LoVo (cell line): Measurements from ENCODE around the gene STON2.
"Not testable (repeated sequence)": the region's sequence is repeated elsewhere in the genome, so short reads cannot be mapped to it uniquely, and the experiment has no call there.

Experiments
- DNase-seq: peaks from one replicate; pipeline ENCODE4 v3.0.0-alpha.2; 2016; ENCODE audit warnings: low spot score

The STON2 gene, protein sequence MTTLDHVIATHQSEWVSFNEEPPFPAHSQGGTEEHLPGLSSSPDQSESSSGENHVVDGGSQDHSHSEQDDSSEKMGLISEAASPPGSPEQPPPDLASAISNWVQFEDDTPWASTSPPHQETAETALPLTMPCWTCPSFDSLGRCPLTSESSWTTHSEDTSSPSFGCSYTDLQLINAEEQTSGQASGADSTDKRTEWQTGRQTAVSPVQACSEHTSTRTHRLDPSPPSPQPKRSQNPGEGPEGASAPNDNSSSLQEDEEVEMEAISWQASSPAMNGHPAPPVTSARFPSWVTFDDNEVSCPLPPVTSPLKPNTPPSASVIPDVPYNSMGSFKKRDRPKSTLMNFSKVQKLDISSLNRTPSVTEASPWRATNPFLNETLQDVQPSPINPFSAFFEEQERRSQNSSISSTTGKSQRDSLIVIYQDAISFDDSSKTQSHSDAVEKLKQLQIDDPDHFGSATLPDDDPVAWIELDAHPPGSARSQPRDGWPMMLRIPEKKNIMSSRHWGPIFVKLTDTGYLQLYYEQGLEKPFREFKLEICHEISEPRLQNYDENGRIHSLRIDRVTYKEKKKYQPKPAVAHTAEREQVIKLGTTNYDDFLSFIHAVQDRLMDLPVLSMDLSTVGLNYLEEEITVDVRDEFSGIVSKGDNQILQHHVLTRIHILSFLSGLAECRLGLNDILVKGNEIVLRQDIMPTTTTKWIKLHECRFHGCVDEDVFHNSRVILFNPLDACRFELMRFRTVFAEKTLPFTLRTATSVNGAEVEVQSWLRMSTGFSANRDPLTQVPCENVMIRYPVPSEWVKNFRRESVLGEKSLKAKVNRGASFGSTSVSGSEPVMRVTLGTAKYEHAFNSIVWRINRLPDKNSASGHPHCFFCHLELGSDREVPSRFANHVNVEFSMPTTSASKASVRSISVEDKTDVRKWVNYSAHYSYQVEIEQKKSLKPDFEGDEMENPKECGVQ

DNA sequence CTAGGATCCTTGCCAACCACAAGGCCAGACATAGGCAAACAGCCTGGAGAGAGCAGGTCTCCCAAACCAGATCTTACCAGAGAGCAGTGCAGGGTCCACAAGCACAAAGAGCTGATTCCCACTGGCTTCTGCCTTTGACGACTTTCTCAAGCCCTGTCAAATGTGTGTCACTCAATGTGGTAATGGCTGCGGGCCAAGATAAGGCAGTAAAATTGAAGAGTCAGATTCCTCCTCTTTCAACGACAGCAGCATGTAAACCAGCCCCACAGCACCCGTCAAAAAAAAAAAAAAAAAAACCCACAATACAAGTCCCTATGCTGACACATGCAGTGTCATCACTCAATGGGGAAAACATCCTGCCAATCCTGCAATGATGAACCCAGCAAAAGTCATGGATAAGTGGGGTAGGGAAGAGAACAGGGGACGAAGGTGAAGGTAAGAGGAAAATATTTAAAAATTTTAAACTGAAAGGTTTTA lies at the start of gene STON2:
Gene STON2 (minus strand): TSS at position 123 of the 477 bp plus-strand sequence. CDS start 1,942 bp downstream, outside the sequence.
- peak; percentile 86 for DNase-seq

DNA sequence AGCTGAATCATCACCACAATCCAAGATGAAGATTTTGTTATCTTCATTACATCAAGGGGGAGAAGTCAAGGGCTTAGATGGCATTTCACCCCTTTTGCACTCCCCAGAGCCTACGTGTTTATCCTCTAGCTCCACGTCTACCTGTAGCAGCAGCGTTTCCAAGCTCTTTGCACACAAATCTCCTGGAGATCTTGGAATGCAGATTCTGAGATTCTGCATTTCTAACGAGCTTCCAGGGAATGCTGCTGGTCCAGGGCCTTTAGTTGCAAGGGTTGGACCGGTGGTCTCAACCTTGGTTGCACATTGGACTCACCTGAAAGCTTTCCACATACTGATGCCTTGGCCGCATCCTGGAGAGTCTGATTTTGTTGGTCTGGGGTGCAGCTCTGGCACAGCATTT lies 49.5 kb upstream of the STON2 start:
- DNase-seq, result no peak

DNA sequence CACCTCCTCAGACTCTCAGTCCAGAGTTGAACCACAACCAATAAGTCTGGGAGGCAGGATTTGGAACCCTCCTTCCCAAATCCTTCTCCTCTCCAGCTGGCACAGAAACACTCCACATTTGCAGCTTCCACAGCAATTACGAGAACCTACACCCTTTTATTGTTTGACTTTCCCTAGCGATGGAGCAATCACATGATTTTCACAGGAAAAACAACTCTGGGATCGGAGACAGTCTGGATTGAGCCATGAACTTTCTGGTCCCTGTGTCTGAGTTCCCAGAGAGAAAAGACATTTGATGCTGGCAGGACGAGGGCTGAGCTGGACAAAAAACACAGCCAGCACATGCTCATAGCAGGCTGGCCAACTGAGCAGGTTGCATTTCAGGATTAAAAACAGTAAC lies 49.0 kb upstream of the STON2 start:
- no peak for DNase-seq

DNA sequence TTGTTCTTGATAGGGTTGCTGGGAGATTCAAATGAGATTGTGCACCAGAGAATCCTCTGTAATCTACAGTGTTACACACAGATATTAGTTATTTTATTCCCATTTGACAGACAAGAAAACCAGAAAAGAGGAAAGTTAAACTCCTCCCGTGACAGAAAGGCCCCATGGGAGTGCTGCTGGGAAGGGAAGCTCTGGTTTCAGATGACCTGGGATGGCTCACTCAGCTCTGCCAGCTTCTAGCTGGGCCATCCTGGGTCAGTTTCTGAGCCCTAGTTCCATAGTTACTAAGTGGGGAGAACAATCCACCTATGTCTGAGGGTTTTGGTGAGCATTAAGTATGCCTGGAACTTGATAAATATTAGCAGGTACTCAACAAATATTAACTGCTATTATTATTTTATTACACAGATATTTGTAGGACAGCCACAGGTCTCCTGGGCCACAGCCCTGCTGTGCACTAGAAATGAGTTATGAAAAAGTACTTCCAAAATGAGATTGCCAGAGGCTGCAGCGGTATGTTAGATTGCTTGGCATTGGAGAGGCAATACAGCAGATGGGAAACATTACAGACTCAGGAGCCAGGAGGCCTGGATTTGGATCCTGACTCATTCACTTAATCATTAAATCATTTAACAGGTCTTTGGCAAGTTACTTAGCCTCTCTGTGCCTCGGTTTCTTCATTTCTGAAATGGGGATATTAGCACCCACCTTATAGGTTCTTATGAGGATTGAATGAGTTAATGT lies 47.1 kb upstream of the STON2 start:
- DNase-seq, result no peak

DNA sequence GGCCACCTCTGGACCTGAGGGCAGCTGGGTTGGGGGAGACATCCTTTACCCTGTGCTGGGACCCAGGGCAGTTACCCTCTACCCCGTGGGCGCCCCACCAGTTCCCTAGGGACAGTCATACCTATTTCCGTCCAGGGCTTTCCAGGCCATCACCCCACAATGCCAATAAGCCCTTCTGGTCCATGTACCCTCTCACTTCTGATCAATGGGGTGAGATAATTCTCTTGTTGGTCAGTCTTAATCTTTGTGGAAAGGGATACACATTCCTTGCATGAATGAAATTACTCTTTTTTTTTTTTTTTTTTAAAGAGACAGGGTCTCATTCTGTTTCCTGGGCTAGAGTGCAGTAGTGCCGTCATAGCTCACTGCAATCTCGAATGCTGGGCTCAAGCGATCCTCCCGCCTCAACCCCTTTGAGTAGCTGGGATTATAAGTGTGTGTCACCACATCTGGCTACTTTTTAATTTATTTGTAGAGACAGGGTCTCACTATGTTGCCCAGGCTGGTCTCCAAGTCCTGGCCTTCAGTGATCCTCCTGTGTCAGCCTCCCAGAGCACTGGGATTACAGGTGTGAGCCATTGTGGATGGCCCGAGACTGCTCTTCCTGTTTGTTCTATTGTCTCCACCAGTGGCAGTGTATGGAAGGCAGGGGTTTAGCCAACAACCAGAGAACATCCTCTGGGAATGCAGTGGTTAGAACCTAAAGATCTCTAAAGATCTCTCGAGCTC lies 46.3 kb upstream of the STON2 start:
- no peak for DNase-seq

DNA sequence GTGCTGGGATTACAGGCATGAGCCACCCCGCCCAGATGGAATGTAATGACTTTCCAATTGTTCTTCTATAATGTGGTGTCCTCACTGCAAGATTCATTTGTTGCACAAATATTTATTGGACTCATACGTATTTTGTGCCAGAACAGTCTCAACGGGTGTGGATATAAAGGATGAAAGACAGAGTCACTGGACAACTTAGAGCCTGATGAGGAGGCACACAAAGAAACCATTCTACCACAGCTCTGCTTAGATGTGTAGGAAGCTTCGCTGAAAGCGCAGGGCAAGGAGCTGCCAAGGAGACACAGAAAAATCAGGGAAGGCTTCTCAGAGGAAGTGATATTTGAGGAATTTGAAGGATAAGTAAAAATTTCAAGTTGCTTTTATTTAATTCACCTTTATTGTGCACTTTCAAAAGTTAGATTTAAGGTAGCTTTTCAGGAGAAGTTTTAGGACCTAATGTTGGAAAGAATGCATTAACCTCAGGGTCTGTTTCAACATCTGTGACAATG lies 41.6 kb upstream of the STON2 start:
- DNase-seq, result no peak

DNA sequence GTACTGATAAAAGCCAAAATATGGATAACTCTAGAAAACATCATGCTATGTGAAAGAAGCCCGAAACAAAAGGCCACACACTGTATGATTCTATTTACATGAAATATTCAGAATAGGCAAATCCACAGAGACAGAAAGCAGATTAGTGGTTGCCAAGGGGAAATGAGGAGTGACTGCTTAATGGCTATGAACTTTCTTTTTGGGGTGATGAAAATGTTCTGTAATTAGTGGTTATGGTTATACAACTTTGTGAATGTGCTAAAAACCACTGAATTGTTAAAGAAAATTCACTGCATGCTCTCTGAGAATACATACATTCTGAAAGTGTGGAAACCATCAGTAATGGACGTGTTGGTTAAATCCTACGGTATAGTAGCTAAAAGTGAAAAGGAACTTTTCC lies 39.9 kb upstream of the STON2 start:
- no peak for DNase-seq

DNA sequence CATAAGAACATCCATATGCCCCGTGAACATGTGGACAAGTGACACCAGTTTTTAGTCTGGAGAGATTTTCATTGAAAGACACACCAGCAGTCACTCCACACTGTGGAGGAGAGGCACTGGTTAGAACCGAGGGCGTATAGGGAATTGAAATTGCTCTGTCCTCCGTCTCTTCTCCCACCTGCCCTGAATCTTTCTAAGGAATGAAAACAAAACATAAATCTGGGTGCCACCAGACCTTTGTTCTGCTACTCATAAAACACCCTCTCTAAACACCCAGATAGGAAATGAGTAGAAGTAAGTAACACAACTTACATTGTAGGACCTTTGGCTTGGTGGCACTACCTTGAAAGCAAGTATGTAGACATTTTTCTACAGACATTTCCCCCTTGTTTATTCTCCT lies 37.1 kb upstream of the STON2 start:
- DNase-seq, result no peak

DNA sequence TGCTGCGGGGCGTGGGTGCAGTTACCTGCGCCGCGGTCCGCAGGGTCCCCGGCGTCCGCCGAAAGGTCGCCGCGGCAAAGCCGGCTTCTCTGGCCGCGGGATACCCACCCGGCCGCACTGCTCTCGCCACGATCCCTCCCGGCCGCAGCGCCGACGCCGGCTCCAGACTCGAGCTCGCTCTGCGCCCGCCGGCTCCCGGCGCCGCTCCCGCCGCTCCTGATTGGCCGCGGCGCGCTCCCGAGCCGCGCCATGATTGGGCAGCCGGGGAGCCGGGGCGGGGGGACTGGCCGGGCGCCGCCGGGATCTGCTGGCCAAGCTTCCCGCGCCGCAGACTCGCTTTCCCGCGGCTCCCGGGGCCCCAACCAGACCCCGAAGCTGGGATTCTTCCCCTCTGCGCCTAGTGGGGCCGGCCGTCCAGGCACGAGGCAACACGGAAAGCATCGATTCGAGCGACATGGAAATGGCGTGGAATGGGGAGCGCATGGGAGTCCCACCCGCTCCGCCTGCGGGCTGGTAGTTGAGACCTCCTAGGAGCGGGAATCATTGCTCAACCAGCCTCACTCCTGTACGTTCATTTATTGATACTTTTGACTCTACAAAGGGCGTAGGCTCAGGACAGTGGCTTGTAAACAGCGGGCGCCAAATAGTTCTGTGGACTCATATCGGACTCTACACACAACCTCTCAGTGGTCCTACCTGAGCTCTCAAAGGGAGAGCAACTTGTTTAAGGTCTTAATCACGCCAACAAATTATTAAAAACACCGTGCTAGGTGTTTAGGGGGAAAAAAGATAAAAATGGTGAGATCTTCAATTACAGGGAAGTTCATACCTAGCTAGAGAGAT lies 36.4 kb upstream of the STON2 start:
- DNase-seq, result peak; percentile 84

DNA sequence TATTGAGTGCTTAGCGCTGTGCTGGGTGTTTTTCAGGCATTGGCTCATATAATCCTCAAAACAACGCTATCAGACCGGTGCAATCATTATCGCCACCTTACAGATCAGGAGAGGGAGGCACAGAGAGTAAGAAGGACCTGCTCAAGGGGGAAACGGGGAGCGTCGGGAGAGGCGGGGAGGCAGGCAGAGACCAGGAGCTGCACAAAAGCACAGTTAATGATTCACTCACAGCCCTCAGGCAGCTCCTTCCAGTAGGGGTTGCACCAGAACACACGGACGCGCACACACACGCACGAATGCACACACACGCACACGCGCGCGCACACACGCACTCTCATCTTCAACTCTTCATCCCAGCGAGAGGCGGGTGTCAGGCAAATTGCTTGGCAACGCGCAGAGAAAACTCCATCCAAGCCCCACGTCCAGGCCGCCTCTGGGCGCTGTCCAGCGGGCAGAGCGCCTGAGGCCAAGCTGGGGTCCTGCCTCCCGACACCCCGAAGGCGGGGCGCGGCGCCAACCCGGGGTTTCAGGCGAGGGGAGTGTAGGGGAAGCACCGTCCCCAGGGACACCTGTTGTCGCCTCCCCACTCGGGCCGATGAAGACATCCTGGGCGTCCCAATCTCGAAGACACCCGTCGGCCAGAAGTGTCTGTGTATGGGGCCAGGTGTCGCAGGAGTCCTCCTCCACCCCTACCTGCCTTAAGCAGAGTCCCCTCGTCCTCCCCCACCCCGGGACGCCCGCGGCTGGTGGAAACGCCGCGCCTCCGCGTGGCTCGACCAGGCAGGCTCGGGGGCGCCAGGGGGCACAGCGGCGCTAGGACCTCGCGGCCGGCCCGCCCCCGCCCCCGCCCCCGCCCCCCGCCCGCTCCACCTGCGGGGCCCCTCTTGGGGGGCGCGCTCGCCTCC lies 35.5 kb upstream of the STON2 start:
- DNase-seq, result peak; percentile 64

DNA sequence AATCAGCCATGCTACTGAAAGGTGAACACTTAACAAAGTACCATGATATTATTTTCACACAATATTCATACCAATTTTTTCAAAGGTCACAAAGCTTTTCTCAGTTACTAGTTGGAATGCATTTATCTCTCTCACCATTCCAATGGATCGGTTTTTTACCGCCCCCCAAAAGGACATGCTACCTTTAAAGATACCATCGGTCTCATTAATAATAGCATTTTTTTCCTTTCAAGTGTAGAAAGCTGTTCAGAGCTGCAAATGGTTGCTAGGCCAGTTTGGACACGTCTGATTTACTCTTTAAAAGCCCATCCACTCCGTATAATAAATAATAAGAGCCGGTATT lies 34.9 kb upstream of the STON2 start:
- DNase-seq, result no peak

DNA sequence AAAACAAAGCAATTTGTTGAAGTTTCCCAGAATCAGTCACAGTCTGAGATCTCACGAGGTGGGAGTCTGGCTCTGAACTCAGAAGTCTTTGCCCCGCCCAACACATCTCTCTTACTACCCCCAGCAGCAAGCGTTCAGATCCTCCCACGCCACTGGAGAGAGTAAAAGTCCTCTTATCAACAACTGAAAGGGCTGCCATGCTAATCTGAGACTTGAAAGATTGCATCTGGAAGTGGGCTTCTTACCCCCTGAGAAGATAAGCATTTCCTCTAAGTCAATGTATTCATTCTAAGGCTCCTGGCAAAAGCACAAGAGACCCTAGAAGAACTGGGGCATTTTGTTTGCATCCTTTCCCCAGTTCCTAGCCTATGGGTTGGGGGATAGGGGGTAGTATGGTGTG lies 34.1 kb upstream of the STON2 start:
- DNase-seq, result no peak

DNA sequence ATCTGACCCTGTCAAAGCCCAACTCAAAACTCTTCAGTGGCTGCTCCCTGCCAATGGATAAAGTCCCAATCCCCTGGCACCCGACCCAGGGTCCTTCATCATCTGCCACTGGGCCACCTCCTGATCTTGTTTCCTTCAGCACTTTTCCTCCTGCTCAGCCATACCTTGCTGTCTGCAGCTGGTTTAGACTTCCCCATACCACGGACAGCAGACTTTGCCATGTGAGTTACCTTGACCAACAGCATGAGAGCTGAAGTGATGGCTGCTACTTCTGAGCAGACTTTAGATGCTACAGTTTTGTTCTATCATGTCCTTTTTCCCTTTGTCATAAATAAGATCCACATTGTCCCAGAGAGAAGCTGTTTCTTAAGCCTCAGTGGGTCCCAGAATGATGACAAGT lies 33.3 kb upstream of the STON2 start:
- no peak for DNase-seq

DNA sequence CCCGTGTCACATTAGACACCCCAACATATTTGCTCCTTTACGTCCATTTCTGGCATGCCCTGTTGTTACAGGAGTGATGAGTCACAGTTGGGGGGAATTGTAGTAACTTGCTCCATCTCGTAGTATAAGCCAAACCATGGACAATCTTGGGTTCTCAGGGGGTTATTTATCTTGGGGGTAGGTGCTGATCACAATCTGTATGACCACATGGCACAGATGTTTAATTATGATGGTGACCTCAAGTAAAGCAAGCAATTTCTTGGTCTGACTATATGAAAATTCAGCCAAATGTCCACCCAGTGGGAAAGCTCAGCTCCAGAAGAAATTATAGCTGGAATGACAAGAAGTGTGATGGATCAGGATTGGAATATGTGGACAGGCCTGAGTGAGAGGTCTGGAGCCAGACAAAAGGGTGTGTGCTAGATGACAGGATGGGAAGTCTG lies 32.1 kb upstream of the STON2 start:
- no peak for DNase-seq

DNA sequence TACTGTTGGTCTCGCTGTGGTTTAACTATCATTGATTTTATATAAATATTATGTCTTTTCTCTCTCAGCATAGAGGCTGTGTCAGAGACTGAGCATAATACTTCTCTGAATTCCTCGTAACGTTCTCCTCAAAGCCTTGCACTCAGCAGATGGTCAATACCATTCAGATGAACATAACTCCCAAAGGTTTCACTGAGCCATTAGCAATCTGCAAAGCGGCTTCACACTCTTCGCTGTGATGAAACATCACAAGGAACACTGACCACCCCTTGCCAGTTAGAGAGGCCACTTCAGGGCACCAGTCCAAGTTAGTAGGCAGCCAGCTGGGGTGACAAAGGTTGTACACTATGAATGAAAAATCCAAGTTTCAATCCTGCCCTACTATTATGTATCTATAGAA lies 30.1 kb upstream of the STON2 start:
- no peak for DNase-seq

DNA sequence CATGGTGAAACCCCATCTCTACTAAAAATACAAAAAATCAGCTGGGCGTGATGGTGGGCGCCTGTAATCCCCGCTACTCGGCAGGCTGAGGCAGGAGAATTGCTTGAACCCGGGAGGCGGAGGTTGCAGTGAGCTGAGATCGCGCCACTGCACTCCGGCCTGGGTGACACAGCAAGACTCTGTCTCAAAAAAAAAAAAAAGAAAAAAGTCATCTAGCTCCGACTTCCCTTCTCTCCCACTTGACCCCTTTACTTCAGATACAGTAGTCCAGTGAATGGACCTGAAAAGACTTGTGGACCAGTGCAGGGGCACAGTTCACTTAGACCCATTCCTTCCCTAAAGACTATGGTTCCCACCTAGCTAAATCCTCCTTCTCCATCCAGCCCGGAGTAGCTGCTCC lies 29.6 kb upstream of the STON2 start:
- DNase-seq, result not testable (repeated sequence)

DNA sequence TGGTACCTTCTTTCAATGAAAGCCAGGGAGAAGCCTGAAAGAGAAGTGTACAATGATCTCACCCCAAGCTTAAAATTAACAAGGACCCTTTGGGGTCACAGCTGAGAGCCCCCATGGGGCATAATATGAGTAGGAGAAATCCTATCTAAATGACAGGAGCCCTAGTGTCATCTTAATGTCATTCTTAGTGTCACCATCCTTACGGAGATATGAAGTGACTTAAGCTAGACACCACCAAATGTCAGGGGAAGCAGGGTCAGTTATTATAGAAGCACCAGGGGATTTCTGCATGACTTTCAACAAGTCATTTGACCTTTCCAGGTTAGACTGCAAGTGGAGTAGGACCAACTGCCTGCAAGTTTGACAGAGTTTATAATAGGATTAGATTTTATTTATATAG lies 28.9 kb upstream of the STON2 start:
- DNase-seq, result no peak

DNA sequence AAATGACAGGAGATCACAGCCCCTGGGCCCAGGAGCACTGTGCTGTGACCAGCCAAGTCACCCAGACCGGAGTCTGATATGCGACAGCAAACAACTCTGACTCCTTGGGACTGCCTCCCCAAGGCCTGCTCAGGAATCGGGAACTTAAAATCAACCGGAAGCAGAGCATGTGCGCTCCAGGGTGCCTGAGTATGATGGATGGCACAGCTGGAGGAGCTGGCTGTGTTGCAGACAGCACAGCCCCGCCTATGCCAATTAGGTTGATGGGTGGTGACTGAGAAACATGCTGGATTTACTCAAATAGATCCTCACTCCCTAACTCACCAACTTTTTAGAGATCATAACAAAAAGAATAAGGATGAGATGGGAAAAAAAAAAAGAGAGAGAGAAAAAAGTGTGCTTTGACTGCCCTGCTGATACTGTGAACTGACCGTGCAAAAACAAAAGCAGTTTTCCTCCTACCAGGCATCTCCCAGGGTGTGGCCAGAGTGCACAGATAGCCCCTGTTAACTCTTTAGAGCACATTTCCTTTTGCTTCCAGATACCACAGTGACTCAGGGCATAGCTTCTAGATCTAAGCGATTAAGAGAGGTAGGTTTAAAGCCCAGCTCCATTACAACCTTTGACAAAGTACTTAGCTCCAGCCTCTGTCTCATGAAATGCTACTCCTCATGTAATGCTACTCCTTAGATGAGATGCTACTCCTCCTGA lies 27.4 kb upstream of the STON2 start:
- no peak for DNase-seq

DNA sequence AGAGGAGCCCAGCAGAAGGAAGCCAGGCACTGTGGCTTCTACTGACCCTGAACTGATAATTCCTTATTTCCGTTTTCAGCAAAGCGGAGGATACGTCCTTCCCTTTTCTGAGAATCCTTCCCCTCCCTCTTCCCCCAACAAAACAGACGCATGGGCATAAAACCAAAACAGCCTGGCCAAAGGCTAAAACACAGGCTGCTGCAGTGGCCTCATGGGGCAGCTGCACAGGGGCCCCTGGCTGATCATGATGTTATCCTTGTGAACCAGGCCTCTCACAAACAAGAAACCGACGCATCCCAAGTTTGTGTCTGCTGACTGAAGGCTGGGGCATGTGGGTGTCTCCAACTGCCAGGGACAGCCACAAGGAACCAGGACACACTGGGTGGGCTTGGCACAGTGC lies 23.4 kb upstream of the STON2 start:
- no peak for DNase-seq
